ENCODE results near the gene DCANP1. TPM values are rescaled to one million over a fixed set of nuclear protein-coding genes. Genes with fewer than 3 reads are reported as not detected.

DCANP1 gene, protein sequence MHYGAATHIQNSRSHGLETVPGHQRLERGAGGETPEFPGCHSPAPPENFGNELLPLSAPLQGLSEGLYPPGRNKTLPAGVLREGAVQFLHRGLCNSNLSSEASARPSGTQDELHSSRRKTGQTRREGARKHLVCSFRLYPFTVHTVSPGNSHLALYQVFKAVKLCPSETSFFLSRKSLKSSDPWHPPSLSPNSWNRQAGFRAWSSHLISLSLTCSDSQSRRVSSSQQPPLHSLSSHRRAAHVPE
- total RNA-seq: not detected in 2 replicates

DNA sequence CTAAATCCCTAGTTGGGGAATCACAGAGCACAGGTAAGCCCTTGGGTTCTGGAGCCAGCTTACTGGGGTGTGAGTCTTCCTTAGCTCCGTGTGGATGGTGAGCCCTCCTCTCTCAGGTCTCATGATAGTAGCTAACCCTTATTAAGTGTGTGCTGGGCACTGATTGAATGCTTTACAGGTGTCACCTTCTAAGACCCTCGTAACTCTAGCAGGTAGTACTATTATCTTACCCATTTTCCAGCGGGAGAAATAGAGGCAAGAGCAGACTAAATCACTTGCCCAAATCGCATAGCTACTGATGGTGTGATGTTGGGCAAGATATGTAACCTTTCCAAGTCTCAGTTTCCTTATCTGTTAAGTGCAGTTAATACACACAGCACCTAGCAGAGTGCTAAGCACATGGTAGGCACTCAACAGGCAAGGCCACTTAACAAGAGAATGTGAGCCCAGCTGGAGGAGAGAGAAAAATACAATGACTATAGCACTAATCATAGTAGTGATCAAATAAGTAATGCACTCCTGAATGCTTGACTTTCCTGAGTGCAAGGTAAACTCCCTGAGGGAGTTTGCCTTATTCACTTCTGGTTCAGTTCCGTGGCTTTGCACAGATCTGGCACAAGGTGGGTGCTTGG is at the start of gene DCANP1:
Gene DCANP1 (minus strand): TSS at position 51 of the 632 bp plus-strand sequence. CDS start 240 bp downstream, outside the sequence.

GRCh38 chr5:135452321-135453030 is 5.3 kb upstream of the DCANP1 start, which contains the start of gene TIFAB:
TIFAB (minus strand) TSS chr5:135452351; CDS start chr5:135449939, 2,412 bp downstream.

DNA sequence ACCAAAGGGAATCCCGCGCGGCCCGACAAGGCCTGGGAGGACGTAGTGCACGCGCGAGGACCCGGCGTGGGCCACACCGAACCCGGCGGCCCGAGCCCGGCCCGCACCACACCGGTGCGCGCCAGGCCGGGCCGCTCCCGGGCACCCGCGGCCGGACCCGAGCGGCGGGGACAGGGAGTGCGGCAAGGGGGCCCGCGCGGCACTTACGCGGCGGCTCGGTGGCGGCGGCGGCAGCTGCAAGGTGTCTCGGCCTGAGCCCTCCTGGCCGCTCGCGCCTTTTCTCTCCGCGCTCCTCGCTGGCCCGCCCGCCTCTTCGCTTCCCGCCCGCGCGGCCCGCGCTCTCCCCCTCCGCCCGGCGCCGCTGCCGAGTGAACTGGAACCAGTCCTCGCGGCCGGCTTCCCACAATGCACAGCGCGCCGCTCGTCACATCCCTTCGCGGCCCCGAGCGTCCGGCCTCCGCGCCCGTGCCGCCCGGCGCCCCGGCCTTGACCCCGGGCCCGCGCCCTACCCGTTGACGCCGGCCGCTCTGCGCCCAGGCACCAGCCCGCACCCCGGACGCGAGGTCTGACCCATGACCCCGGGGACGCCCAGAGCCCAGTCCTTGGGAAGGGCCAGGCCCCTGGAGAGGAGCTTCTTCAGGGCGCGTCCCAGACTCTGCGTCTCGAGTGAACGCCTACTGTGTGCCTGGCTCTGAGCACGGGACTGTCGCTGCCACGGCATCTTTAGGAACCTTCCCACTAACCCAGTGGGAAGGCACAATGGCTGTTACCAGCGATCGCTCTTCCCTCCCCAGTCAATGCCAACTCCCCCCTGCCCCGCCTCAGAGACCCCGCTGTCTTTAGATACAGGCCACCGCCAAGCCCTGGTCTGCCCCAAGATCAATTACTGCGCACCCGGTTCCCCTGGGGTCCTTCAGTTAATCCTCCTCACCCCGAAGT is 48.0 kb downstream of the DCANP1 start, which contains the start of gene MACROH2A1:
Gene MACROH2A1 (minus strand): TSS at position 377 of the 939 bp plus-strand sequence. CDS start 10,138 bp downstream, outside the sequence.

Other genes with a start within 250 kb of the DCANP1 start
- gene MACROH2A1, start 48.1 kb downstream of the DCANP1 start, total RNA-seq: 146 and 235 TPM in 2 replicates
- not detected in 2 replicates for gene TIFAB, start 5.0 kb upstream of the DCANP1 start, total RNA-seq
- gene NEUROG1, start 88.6 kb upstream of the DCANP1 start, total RNA-seq: not detected in 2 replicates
- gene CXCL14, start 131.6 kb upstream of the DCANP1 start, total RNA-seq: 3.3 TPM in 1 of 2 replicates, not detected in the other

All from mesangial cell (primary cell).